ENCODE measurements around the gene ROCK2. TPM values are rescaled to one million over a fixed set of nuclear protein-coding genes. Genes with fewer than 3 reads are reported as not detected.

ROCK2 gene
- total RNA-seq, 1 donor from 2014 or later: 63.5 TPM

DNA sequence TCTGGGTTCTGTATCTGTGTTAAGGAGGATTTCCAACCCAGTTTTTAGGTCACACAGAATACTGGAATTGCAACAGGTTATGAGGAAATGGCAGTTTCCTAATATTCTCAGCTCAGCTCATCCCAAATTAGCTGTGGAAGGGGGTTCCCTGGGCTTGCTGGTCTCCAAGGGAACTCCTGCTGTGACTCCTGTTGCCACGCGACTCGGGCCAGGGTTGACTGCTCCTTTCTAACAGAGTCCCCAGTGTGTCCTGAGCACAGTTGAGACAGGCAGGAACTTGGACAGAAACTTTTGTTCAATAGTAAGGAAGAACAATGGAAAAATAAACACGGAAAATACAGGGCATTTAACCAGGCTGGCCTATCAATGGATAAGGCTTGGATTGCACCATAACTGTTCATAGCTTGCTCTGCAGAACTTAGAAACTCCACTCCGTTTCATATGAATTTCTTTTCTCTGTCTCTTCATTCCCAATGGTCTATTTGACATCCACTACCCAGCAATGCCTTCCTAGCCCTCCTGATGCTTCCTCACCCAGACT lies 3.8 kb upstream of the ROCK2 start:
- no peak overlapping the region for H3K4me3 ChIP-seq
- no peaks in the 10 kb centered on the region for H3K27me3 ChIP-seq
- H3K36me3 ChIP-seq: no peaks in the 10 kb centered on the region
- TF ChIP-seq, protein P1, sequence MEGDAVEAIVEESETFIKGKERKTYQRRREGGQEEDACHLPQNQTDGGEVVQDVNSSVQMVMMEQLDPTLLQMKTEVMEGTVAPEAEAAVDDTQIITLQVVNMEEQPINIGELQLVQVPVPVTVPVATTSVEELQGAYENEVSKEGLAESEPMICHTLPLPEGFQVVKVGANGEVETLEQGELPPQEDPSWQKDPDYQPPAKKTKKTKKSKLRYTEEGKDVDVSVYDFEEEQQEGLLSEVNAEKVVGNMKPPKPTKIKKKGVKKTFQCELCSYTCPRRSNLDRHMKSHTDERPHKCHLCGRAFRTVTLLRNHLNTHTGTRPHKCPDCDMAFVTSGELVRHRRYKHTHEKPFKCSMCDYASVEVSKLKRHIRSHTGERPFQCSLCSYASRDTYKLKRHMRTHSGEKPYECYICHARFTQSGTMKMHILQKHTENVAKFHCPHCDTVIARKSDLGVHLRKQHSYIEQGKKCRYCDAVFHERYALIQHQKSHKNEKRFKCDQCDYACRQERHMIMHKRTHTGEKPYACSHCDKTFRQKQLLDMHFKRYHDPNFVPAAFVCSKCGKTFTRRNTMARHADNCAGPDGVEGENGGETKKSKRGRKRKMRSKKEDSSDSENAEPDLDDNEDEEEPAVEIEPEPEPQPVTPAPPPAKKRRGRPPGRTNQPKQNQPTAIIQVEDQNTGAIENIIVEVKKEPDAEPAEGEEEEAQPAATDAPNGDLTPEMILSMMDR (IDR thresholded peaks at IDR 0.05): no peak
- intact Hi-C loops (cut with DNase I): no loop called here
- no peaks in the 10 kb centered on the region for H3K9me3 ChIP-seq
- DNase-seq: no peak
- ATAC-seq: no peak
- H3K27ac ChIP-seq: peak overlapping the region; percentile 3
- peaks cover 11% of the 10 kb centered on the region for H3K4me1 ChIP-seq

DNA sequence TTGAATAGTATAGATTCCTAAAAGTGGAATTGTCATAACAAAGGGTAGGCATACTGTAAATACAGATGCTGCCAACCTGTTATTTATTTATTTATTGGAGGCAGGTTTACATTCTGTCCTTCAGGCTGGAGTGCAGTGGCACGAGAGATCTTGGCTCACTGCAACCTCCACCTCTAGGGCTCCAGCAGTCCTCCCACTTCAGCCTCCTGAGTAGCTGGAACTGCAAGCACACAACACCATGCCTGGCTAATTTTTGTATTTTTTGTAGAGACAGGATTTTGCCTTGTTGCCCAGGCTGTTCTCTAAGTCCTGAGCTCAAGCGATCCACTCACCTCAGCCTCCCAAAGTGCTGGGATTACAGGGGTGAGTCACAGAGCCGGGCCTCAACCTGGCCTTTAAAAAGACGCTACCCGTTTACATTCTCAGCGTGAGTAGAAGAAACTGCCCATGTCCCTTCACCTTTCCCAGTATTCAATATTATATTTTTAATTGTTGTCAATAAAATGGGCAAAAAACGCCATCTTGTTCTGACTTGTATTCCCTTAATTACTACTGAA lies 3.0 kb upstream of the ROCK2 start:
- ATAC-seq (no peak), DNase-seq (no peak)
- Histone ChIP-seq H3K27ac (peak overlapping the region; percentile 3), H3K4me1 (peaks cover 11% of the 10 kb centered on the region), H3K9me3 (no peaks in the 10 kb centered on the region), H3K36me3 (no peaks in the 10 kb centered on the region), H3K27me3 (no peaks in the 10 kb centered on the region), H3K4me3 (no peak overlapping the region)
- intact Hi-C loops (cut with DNase I): no loop called here
- TF ChIP-seq, protein P1 (IDR thresholded peaks at IDR 0.05): no peak

DNA sequence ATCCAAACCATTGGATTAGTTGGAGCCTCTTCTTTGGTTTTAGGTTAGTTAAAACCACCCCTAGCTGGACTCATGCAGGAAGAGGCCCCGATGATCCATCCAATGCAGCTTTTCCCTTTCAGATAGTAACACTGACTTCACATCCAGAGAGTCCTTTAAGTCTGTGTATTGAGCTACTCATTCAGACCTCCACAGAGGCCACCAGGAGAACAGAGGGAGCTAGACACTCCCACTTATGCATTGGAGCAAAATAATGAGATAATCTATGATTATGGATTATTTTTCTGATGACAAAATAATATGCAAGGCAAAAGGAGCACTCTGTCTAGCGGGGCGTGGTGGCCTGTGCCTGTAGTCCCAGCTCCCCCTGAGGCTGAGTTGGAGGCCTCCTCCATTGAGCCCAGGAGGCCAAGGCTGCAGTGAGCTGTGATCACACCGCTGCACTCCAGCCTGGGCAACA lies 1.6 kb upstream of the ROCK2 start:
- H3K4me1 ChIP-seq: peaks cover 23% of the 10 kb centered on the region
- H3K36me3 ChIP-seq: no peaks in the 10 kb centered on the region
- TF ChIP-seq, protein P1 (IDR thresholded peaks at IDR 0.05): no peak
- intact Hi-C loops (cut with DNase I): no loop called here
- DNase-seq (no peak), ATAC-seq (no peak)
- peak overlapping the region; percentile 99 for H3K27ac ChIP-seq
- H3K9me3 ChIP-seq: no peaks in the 10 kb centered on the region
- no peak overlapping the region for H3K4me3 ChIP-seq
- H3K27me3 ChIP-seq: no peaks in the 10 kb centered on the region

DNA sequence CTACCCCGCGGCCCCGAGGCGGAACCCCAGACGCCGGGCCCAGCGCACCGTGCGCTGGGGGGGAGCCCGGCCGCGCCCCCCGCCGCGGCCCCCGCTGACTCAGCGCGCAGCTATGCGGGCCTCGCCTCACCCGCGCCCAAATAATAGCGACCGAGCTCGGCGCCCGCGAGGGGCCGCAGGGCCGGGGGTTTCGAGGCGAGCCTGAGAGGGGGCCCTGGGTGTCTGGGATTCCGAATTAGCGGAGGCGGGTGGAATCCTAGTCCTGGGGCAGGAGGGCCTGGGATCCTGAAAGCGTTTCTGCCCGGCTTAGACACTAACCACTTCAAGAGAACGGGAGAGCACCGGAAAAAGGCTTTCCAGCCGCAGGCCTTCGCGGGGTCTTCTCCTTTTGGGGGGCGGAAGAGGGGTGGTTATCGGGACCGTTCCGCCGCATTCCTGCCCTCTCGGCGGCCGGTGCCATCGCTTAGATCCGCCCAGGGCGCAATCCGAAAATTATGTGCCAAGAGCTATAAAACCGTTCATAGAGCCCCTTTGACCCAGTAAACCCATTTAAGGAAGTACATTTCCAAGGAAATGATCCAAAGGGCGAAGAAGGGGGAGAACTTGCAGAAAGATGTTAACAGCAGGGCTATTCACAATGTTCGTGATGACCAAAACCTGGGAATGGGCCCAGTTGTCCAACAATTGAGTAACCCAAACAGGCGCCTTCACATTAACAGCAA lies 681 bp upstream of the ROCK2 start:
- DNase-seq (peak; percentile 79), ATAC-seq (peak; percentile 77)
- TF ChIP-seq, protein P1 (IDR thresholded peaks at IDR 0.05): no peak
- peak overlapping the region; percentile 77 for H3K4me3 ChIP-seq
- H3K36me3 ChIP-seq: no peaks in the 10 kb centered on the region
- peak overlapping the region; percentile 99 for H3K27ac ChIP-seq
- H3K9me3 ChIP-seq: no peaks in the 10 kb centered on the region
- no peaks in the 10 kb centered on the region for H3K27me3 ChIP-seq
- peaks cover 31% of the 10 kb centered on the region for H3K4me1 ChIP-seq
- intact Hi-C loops (cut with DNase I): no loop called here

DNA sequence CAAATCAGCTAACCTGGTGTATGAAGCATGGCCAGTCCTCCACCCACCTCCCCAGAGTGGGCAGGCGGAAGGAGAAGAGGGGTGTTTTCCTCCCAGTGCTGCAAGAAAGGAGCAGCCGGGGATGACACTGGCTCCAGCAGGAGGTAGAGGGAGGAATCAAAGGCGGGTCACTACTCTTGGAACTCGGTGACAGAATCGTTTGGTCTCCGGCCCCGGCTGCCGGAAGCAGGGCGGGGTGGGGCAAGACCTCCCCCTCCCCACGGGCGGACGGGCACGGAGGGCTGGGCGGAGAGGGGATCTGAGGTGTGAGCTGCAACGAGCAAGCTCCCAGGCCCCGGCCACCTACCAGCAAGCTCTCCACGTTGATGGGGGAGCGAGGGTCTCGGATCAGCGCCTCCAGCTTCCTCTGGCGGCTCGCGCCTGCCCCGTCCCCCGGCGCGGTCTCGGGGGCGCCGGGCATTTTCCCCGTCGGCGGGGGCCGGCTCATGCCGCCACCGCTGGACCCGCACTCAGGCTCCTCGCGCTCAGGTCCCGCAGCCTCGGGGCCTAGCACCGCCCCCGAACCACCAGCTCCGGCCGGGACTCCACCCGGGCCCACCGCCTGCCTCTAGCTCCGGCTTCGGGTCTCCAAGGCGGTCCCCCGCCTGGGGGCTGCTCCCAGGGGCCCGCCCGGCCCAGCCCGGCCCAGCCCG lies 640 bp downstream of the ROCK2 start:
- Histone ChIP-seq H3K9me3 (no peaks in the 10 kb centered on the region), H3K4me3 (peak overlapping the region; percentile 77), H3K27me3 (no peaks in the 10 kb centered on the region), H3K36me3 (no peaks in the 10 kb centered on the region), H3K27ac (peak overlapping the region; percentile 99), H3K4me1 (peaks cover 34% of the 10 kb centered on the region)
- ATAC-seq (peak; percentile 48), DNase-seq (peak; percentile 80)
- intact Hi-C loops (cut with DNase I): no loop called here
- TF ChIP-seq, protein P1 (IDR thresholded peaks at IDR 0.05): no peak
